Ovary (tissue), 3 donors: ENCODE data around the gene FICD.

Experiments
- POLR2A ChIP-seq: fragments of 450-650 bp; IDR thresholded peaks from one replicate; pipeline ENCODE4 v1.6.1; 2017; ENCODE audit warnings: antibody characterized with exemption, mild to moderate bottlenecking, moderate library complexity
- TF ChIP-seq, protein P1 (sequence below), 3 donors: fragments of 450-650 bp in 2 of 3; fragments of 200-600 bp in 1 of 3; IDR thresholded peaks; one replicate each; pipeline versions ENCODE4 v1.5.1 to v1.8.0; 2016 to 2022; ENCODE audit warnings: antibody characterized with exemption in 3 of 3, mild to moderate bottlenecking in 1 of 3
- donor health status: DM: no; HTN: no; CAD: no.

DNA sequence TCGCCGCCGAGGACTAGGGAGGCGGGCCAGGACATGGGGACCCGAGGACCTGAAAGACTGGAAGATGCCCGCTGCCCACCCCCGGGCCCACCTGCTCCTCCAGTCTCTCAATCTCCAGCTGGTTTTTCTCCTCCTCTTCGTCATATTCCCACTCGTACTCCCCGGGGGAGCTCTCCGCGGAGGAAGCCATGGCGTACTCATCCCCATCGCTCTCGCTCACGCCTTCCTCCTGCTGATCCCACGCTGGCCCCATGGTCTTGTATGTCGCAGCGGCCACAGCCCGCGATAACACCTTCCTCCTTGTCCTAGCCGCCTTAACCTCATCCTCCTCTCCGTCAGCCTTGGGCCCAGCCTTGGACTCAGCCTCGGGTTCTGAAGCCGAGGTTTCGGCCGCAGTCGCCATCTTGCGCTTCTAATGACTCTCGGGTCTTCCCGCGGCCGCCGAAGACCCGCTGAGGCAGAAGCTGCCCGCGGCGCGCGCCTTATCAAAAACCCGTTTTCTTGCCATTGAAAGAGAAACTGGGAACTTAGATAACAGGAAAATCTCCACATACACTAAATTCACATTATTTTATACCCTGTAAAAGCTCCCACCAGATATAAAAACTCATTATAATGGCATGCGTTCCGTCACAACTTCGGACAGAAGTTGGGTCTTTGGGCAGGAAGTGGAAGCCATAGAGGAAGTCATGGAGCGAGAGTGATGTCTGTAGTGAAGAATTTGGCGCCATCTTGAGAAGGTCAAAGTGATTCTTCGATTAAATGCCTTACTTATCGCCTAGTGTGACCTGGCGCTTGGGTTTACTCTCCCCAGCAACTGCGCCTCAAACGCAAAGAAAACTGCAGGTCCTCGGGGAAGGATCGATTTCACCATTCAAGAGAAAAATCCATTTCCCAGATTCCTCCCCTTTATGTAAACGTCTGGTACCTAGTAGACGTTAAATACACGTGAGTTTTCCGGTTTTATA, 46.0 kb downstream of the FICD start, which contains the start of gene SART3:
- TF ChIP-seq, protein P1, sequence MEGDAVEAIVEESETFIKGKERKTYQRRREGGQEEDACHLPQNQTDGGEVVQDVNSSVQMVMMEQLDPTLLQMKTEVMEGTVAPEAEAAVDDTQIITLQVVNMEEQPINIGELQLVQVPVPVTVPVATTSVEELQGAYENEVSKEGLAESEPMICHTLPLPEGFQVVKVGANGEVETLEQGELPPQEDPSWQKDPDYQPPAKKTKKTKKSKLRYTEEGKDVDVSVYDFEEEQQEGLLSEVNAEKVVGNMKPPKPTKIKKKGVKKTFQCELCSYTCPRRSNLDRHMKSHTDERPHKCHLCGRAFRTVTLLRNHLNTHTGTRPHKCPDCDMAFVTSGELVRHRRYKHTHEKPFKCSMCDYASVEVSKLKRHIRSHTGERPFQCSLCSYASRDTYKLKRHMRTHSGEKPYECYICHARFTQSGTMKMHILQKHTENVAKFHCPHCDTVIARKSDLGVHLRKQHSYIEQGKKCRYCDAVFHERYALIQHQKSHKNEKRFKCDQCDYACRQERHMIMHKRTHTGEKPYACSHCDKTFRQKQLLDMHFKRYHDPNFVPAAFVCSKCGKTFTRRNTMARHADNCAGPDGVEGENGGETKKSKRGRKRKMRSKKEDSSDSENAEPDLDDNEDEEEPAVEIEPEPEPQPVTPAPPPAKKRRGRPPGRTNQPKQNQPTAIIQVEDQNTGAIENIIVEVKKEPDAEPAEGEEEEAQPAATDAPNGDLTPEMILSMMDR (IDR thresholded peaks at IDR 0.05) = peak in 1 of 3 donors; percentile 2
- peak; percentile 57 for TF ChIP-seq POLR2A
